Neural crest cell (in vitro differentiated cells): ENCODE measurements around the gene B3GALT2. TPM values are rescaled to one million over a fixed set of nuclear protein-coding genes. Genes with fewer than 3 reads are reported as not detected.

Source experiments
- DNase-seq: peaks from one replicate; pipeline ENCODE4 v3.0.0; 2021; ENCODE audit warnings: low read depth, mixed read lengths, low spot score
- H3K27ac Mint-ChIP-seq: one replicate; pipeline ENCODE4 v1.8.0; 2021; ENCODE audit warnings: mild to moderate bottlenecking, mixed read lengths; ENCODE audit not compliant: unreplicated experiment
- H3K27me3 Mint-ChIP-seq: 2 replicates; pipeline ENCODE4 v1.8.0; 2021; ENCODE audit warnings: low read depth, mild to moderate bottlenecking, mixed read lengths
- H3K36me3 Mint-ChIP-seq: 2 replicates; pipeline ENCODE4 v1.8.0; 2021; ENCODE audit warnings: low read depth, mild to moderate bottlenecking, mixed read lengths
- H3K4me1 Mint-ChIP-seq: 2 replicates; pipeline ENCODE4 v1.8.0; 2021; ENCODE audit warnings: mixed read lengths
- H3K4me3 Mint-ChIP-seq: one replicate; pipeline ENCODE4 v1.8.0; 2021; ENCODE audit warnings: mild to moderate bottlenecking, mixed read lengths
- H3K9me3 Mint-ChIP-seq: 2 replicates; pipeline ENCODE4 v1.8.0; 2021; ENCODE audit warnings: mixed read lengths
- CTCF ChIP-seq: fragments of 200-600 bp; sonication (generic); conservative IDR thresholded peaks from 2 replicates; pipeline ENCODE4 v1.5.0; 2021; ENCODE audit warnings: antibody characterized with exemption, mild to moderate bottlenecking
- total RNA-seq: library from RNA; stranded (reverse); gene quantifications from 2 replicates; pipeline ENCODE4 v1.2.1, GENCODE V29; 2021

B3GALT2 gene
- total RNA-seq, 1 donor from 2014 or later = 0.84 TPM

GRCh38 chr1:193181985-193182384, 4.4 kb downstream of the B3GALT2 start:
- peaks cover 33% of the 10 kb centered on the region for H3K4me1 Mint-ChIP-seq
- H3K4me3 Mint-ChIP-seq = no peak overlapping the region
- no peak overlapping the region for H3K27ac Mint-ChIP-seq
- no peak for DNase-seq
- peaks cover 2% of the 10 kb centered on the region for H3K36me3 Mint-ChIP-seq
- H3K27me3 Mint-ChIP-seq = no peaks in the 10 kb centered on the region
- no peak for TF ChIP-seq CTCF
- H3K9me3 Mint-ChIP-seq = no peaks in the 10 kb centered on the region

- no peak for DNase-seq
- no peak for TF ChIP-seq CTCF
- H3K27me3 Mint-ChIP-seq = no peaks in the 10 kb centered on the region
- no peak overlapping the region for H3K4me3 Mint-ChIP-seq
- no peaks in the 10 kb centered on the region for H3K9me3 Mint-ChIP-seq
- H3K27ac Mint-ChIP-seq = no peak overlapping the region
- H3K4me1 Mint-ChIP-seq = peaks cover 28% of the 10 kb centered on the region
- peaks cover 2% of the 10 kb centered on the region for H3K36me3 Mint-ChIP-seq
Observed at GRCh38 chr1:193181536-193181935, 4.9 kb downstream of the B3GALT2 start.

GRCh38 chr1:193179094-193179493, 7.3 kb downstream of the B3GALT2 start:
- H3K4me3 Mint-ChIP-seq = no peak overlapping the region
- H3K36me3 Mint-ChIP-seq = peaks cover 5% of the 10 kb centered on the region
- no peak for TF ChIP-seq CTCF
- H3K4me1 Mint-ChIP-seq = peaks cover 9% of the 10 kb centered on the region
- H3K9me3 Mint-ChIP-seq = no peaks in the 10 kb centered on the region
- no peak overlapping the region for H3K27ac Mint-ChIP-seq
- H3K27me3 Mint-ChIP-seq = no peaks in the 10 kb centered on the region
- no peak for DNase-seq

- peaks cover 19% of the 10 kb centered on the region for H3K4me1 Mint-ChIP-seq
- no peak overlapping the region for H3K4me3 Mint-ChIP-seq
- no peak overlapping the region for H3K27ac Mint-ChIP-seq
- no peak for TF ChIP-seq CTCF
- peaks cover 9% of the 10 kb centered on the region for H3K36me3 Mint-ChIP-seq
- H3K9me3 Mint-ChIP-seq = no peaks in the 10 kb centered on the region
- DNase-seq = no peak
- no peaks in the 10 kb centered on the region for H3K27me3 Mint-ChIP-seq
Observed at GRCh38 chr1:193176788-193177187, 9.6 kb downstream of the B3GALT2 start.

- H3K4me3 Mint-ChIP-seq = no peak overlapping the region
- DNase-seq = no peak
- H3K4me1 Mint-ChIP-seq = peaks cover 15% of the 10 kb centered on the region
Observed at GRCh38 chr1:193176113-193176512, 10.3 kb downstream of the B3GALT2 start.

More at GRCh38 chr1:193176113-193176512, 10.3 kb downstream of the B3GALT2 start:
- no peak for TF ChIP-seq CTCF
- H3K36me3 Mint-ChIP-seq = peaks cover 9% of the 10 kb centered on the region
- H3K27ac Mint-ChIP-seq = no peak overlapping the region
- no peaks in the 10 kb centered on the region for H3K27me3 Mint-ChIP-seq
- no peaks in the 10 kb centered on the region for H3K9me3 Mint-ChIP-seq
